Coronary artery (tissue), 2 donors: ENCODE measurements around the gene OGA.

Experiments used
- DNase-seq: peaks from one replicate; pipeline ENCODE4 v3.0.0-alpha.2; 2017; ENCODE audit warnings: low spot score
- H3K27ac ChIP-seq, 2 donors: fragments of 200-600 bp; sonication (generic); one replicate each; pipeline ENCODE4 v1.5.1; 2016 to 2019
- H3K4me3 ChIP-seq: fragments of 200-600 bp; sonication (generic); 2 replicates; pipeline ENCODE4 v1.5.1; 2016; ENCODE audit warnings: mild to moderate bottlenecking, moderate library complexity
- CTCF ChIP-seq: fragments of 200-600 bp; sonication (generic); IDR thresholded peaks from one replicate; pipeline ENCODE4 v1.5.1; 2019; ENCODE audit warnings: antibody characterized with exemption

The OGA gene

DNA sequence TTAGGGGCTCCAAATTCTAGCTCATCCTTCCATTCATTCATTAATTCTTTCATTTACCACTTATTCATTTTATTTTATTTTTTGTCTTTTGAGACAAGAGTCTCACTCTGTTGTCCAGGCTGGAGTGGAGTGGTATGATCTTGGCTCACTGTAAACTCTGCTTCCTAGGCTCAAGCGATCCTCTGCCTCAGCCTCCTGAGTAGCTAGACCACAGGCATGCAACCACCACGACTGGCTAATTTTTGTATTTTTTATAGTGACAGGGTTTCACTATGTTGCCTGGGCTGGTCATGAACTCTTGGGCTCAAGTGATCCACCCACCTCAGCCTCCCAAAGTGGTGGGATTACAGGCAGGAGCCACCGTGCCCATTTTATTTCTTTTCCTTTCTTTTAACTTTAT, 74.0 kb downstream of the OGA start:
- no peak overlapping the region for H3K27ac ChIP-seq
- TF ChIP-seq CTCF = no peak
- no peak overlapping the region for H3K4me3 ChIP-seq
- no peak for DNase-seq

DNA sequence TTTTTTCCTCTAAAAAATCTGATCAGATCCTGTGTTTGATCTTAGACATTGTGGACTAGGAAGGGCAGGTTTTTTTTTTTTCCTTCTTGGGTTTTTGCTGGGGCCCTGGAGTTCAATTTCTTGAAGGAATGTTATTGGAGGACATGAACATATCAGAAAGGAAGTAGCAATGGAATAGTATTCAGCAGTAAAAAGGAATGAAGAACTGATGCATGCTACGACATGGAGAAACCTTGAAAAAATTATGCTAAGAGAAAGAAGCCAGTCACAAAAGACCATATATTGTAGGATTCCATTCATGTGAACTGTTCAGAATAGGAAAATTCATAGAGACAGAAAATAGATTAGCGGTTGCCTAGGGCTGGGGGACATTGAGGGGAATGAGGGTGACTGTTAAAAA, 76.3 kb downstream of the OGA start:
- Histone ChIP-seq H3K4me3 (no peak overlapping the region), H3K27ac (no peak overlapping the region)
- no peak for TF ChIP-seq CTCF
- no peak for DNase-seq

- H3K4me3 ChIP-seq = no peak overlapping the region
- no peak for DNase-seq
- TF ChIP-seq CTCF = no peak
- no peak overlapping the region for H3K27ac ChIP-seq
Observed at GRCh38 chr10:101736666-101737065, 81.6 kb downstream of the OGA start.
